OCI-LY1 (cell line): Measurements from ENCODE around the gene MKI67.

Experiments
- CTCF ChIP-seq: fragments of 200-600 bp; sonication (generic), shearing (Covaris generic); IDR thresholded peaks from 2 replicates; pipeline ENCODE4 v1.5.1; 2017; ENCODE audit warnings: mild to moderate bottlenecking, antibody characterized with exemption, low read length, moderate library complexity, mixed read lengths
- EZH2 ChIP-seq: fragments of 200-600 bp; sonication (generic), shearing (Covaris generic); IDR thresholded peaks from 2 replicates; pipeline ENCODE4 v1.8.0; 2017; ENCODE audit warnings: borderline replicate concordance, mixed run types, mild to moderate bottlenecking, antibody characterized with exemption, low read length, moderate library complexity, mixed read lengths

- no peak for TF ChIP-seq CTCF
- TF ChIP-seq EZH2: no peak
Observed at GRCh38 chr10:128059982-128060293, 66.3 kb downstream of the MKI67 start.
